Esophagus squamous epithelium (tissue), 4 donors: ENCODE measurements around the gene HCN1.

Experiments
- CTCF ChIP-seq, 6 experiments: fragments of 450-650 bp in 4 of 6; fragments of 200-600 bp in 2 of 6; sonication (generic) in 2 of 6; IDR thresholded peaks; one replicate each; pipeline ENCODE4 v1.5.1; 2016 to 2019; ENCODE audit warnings: antibody characterized with exemption in 6 of 6, mild to moderate bottlenecking in 4 of 6, moderate library complexity in 4 of 6
- POLR2A ChIP-seq, 4 donors: fragments of 450-650 bp; IDR thresholded peaks; one replicate each; pipeline ENCODE4 v1.6.1; 2017; ENCODE audit warnings: antibody characterized with exemption in 4 of 4, mild to moderate bottlenecking in 4 of 4, moderate library complexity in 3 of 4

GRCh38 chr5:45639040-45639439 lies 57.1 kb downstream of the HCN1 start:
- TF ChIP-seq POLR2A (IDR thresholded peaks at IDR 0.05): no peak
- TF ChIP-seq CTCF (IDR thresholded peaks at IDR 0.05): peak in 1 of 6 experiments; percentile 13
